Measurements from ENCODE around the gene MSH3. TPM values are rescaled to one million over a fixed set of nuclear protein-coding genes. Genes with fewer than 3 reads are reported as not detected.

MSH3 gene
- total RNA-seq, 1 donor from 2014 or later: 17.0 TPM

GRCh38 chr5:80634193-80634592, 20.3 kb upstream of the MSH3 start:
- Histone ChIP-seq H3K4me3 (no peak overlapping the region), H3K27ac (no peak overlapping the region), H3K4me1 (no peaks in the 10 kb centered on the region), H3K27me3 (ENCODE audit: low read depth) (no peaks in the 10 kb centered on the region), H3K9me3 (no peaks in the 10 kb centered on the region), H3K36me3 (peaks cover 6% of the 10 kb centered on the region)
- no peak for TF ChIP-seq CTCF (IDR thresholded peaks at IDR 0.05)
- ATAC-seq (no peak), DNase-seq (no peak)
- intact Hi-C loops (cut with DNase I): no loop called here

- Histone ChIP-seq H3K4me1 (no peaks in the 10 kb centered on the region), H3K27me3 (ENCODE audit: low read depth) (no peaks in the 10 kb centered on the region), H3K9me3 (no peaks in the 10 kb centered on the region), H3K27ac (no peak overlapping the region), H3K36me3 (peaks cover 11% of the 10 kb centered on the region), H3K4me3 (no peak overlapping the region)
- intact Hi-C loops (cut with DNase I): no loop called here
- no peak for TF ChIP-seq CTCF (IDR thresholded peaks at IDR 0.05)
- ATAC-seq (no peak), DNase-seq (no peak)
These were observed 13.1 kb upstream of the MSH3 start for GRCh38 chr5:80641353-80641752.

- Histone ChIP-seq H3K4me1 (no peaks in the 10 kb centered on the region), H3K4me3 (no peak overlapping the region), H3K27ac (no peak overlapping the region), H3K9me3 (no peaks in the 10 kb centered on the region), H3K27me3 (ENCODE audit: low read depth) (no peaks in the 10 kb centered on the region), H3K36me3 (peaks cover 2% of the 10 kb centered on the region)
- no peak for TF ChIP-seq CTCF (IDR thresholded peaks at IDR 0.05)
- DNase-seq (no peak), ATAC-seq (no peak)
- intact Hi-C loops (cut with DNase I): no loop called here
These were observed 9.6 kb upstream of the MSH3 start for GRCh38 chr5:80644900-80645299.

DNA sequence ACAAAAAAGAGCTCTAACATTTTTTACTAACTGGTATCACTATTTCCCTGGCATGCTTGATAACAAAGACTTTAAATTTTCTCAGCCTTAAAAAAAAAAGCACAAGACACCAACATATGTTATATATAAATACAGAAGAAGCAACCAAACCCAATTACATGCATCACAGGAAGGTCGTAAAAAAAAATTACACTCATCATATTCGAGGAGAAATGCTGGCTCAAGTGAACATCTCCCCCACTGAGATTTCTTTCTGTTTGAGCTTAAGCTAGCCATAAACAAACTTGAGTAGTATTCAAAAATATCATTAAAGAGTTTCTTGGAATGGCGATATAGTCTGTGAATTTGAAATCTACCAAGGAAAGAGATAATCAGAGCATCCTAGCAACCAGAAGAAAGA, 7.5 kb upstream of the MSH3 start:
- Histone ChIP-seq H3K4me3 (no peak overlapping the region), H3K27ac (no peak overlapping the region), H3K4me1 (no peaks in the 10 kb centered on the region), H3K9me3 (no peaks in the 10 kb centered on the region), H3K36me3 (no peaks in the 10 kb centered on the region), H3K27me3 (ENCODE audit: low read depth) (no peaks in the 10 kb centered on the region)
- TF ChIP-seq CTCF (IDR thresholded peaks at IDR 0.05): no peak
- DNase-seq (no peak), ATAC-seq (no peak)
- intact Hi-C loops (cut with DNase I): no loop called here

GRCh38 chr5:80653502-80653901, 950 bp upstream of the MSH3 start:
- Histone ChIP-seq H3K4me3 (peak overlapping the region; percentile 85), H3K27ac (no peak overlapping the region), H3K4me1 (peaks cover 17% of the 10 kb centered on the region), H3K36me3 (peaks cover 21% of the 10 kb centered on the region), H3K27me3 (ENCODE audit: low read depth) (no peaks in the 10 kb centered on the region), H3K9me3 (no peaks in the 10 kb centered on the region)
- TF ChIP-seq CTCF (IDR thresholded peaks at IDR 0.05): no peak
- intact Hi-C loops (cut with DNase I): no loop called here
- no peak for ATAC-seq
- DNase-seq: no peak

- DNase-seq: no peak
These were observed 430 bp upstream of the MSH3 start for GRCh38 chr5:80654054-80654390.

More at GRCh38 chr5:80654054-80654390, 430 bp upstream of the MSH3 start:
- Histone ChIP-seq H3K27ac (no peak overlapping the region), H3K4me3 (peak overlapping the region; percentile 85), H3K4me1 (peaks cover 17% of the 10 kb centered on the region), H3K9me3 (no peaks in the 10 kb centered on the region), H3K36me3 (peaks cover 26% of the 10 kb centered on the region), H3K27me3 (ENCODE audit: low read depth) (no peaks in the 10 kb centered on the region)
- no peak for ATAC-seq
- TF ChIP-seq CTCF (IDR thresholded peaks at IDR 0.05): no peak
- intact Hi-C loops (cut with DNase I): no loop called here

Measured in lower lobe of right lung (tissue), 2 donors.